ENCODE data around the gene GLIPR1.
"Not testable (repeated sequence)": the region's sequence is repeated elsewhere in the genome, so short reads cannot be mapped to it uniquely, and the experiment has no call there.

Gene GLIPR1

DNA sequence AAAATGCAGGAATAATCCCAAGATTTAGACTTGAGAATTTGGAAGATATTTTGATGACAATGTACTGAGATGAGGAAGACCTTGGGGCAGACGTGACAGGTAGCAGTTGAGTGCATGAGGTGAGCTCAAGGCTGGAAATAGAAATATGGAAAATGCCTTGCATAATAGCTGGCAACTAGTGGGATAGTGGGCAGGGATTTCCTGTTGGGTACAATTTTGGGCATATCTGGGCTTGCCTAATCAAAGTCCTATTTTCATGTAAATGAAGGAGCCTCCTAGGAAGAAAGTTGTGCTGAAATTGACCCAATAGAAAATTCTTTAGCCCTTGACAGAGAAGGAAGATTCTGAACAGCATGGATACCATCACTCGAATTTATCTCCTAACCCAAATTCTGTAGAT is 6.4 kb upstream of the GLIPR1 start:
- no peak for DNase-seq (ENCODE audit: low read depth)

DNA sequence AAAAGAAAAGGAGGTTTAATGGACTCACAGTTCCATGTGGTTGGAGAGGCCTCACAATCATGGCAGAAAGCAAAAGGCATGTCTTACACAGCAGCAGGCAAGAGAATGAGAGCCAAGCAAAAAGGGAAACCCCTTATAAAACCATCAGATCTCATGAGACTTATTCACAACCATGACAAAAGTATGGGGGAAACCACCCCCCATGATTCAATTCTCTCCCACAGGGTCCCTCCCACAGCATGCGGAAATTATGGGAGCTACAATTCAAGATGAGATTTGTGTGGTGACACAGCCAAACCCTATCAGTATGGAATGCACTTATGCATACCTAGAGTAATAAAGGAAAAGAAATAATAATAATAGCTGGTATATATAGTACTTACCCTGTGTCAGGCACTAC is 4.5 kb upstream of the GLIPR1 start:
- no peak for DNase-seq (ENCODE audit: low read depth)

DNA sequence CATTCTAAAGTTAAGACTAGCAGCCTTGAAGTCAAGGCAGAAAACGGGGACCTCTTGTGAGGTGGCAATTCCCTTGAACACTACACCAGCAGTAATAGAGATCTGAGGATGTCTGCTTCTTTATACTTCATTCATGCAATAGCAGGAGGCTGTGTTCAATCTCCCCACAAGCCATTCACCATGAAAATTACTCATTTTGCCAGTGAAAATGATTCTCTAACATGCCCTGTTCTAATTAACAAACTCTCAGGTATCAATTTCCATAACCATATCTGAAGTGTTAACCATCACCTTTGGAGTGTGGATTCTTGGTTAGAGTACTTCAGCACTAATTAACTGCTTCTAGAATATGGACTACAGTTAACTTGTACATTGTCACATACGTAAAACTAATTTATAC is 3.4 kb upstream of the GLIPR1 start:
- DNase-seq (ENCODE audit: low read depth): no peak

DNA sequence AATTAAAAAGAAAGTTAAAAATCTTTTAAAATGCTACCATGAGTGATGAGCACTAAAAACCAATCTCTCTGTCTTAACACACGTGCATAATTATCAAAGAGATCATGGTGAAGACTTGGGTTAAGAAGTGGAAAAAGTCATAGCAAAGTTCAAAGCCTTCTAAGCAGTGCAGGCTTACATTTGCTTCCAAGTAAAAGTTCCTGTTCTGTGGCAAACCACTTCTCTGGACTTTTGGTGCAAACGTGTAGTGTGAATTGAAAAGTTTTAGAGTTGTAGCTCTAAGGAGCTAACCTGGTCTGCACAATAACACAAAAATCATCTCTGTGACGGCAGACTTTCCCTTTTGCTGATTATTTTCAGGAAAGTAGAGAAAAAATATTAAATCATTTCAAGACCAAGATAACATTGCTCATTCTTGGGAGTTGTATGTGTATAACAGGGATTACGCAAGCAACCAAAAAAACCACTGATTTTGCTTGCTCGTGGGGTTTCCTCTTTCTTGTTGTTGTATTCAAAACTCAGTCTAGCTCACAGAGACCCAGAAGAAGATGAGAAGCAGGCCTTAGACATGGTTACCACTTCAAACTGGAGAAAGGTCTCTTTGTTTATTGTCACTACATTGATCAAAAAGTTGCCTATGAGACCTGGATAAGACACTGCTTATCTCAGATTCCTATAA is 2.3 kb upstream of the GLIPR1 start:
- no peak for DNase-seq (ENCODE audit: low read depth)

DNA sequence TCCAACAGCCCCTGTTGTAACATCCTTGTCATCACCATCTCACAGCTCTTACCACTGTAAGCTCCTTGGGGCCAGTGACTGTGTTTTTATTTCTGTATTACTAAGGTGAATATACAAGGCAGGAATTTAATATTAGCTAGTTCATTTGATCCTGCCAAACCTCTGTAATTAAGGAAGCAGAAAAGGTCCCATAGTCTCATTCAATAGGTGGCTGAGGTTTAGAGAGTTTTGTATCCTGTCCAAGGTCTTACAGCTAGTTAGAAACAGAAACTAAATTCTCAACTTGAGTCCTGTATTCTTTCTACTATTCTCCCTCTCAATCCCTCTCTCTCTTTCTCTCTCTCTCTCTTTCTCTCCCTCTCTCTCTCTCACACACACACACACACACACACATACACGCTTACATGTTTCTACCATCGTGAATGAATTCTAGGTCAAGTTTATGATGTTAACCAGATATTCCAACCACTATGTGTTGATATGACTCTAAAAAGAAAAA is 543 bp upstream of the GLIPR1 start:
- DNase-seq (ENCODE audit: low read depth): no peak

DNA sequence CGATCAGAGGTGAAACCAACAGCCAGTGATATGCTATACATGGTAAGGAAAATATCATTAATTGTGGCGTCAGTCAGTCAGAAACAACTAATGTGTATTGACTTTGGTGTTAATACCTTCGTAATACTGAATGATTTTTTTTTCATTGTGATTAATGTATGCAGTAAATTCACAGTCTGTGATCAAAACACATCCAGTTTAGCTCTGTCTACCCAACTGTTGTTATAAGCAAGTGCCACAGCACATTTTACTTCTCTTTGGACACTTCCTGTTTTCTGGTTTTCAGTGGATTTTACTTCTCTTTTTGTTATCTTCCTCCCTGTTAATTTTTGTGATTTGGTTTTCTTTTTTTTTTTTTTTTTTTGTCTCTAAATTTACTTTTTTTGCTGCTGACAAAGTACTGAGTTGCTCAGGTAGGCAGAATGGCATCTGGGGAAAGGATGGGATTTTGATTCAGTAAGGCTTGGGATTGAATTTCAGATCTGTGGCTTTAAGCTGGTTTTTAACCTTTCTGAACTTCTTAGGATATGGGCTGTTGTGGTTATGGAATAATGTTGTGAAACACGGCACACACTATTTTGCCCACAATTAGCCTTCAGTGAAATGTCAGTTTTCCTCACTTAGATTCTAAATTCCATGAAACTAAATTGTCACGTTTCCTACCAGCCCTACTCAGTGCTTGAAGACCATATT is 604 bp downstream of the GLIPR1 start:
- no peak for DNase-seq (ENCODE audit: low read depth)

DNA sequence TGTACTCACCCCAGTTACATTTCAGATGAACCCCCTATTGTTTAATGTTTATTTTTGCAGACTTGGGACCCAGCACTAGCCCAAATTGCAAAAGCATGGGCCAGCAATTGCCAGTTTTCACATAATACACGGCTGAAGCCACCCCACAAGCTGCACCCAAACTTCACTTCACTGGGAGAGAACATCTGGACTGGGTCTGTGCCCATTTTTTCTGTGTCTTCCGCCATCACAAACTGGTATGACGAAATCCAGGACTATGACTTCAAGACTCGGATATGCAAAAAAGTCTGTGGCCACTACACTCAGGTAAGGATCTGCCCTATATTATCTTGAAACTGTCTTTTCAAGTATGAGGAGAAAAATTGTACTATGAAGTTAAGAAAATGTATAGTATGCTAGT is 1.2 kb downstream of the GLIPR1 start:
- no peak for DNase-seq (ENCODE audit: low read depth)

DNA sequence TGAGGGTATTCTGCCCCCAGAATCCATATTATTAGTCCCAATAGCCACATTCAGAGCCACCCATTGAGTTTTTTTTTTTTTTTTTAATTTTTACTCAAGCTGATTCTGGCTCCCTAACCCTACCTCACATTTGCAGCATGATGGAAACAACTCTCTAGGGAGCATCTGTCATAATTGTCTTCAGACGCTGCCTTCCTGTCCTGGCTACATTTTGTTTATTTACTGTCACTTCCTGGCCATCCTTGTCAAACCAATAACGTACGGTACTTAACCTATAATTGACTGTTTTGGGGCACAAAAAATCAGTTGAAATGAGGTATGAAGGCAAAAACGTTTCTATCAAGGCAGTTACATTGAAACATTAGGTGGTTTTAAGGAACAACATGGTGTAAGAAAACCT is 2.1 kb downstream of the GLIPR1 start:
- no peak for DNase-seq (ENCODE audit: low read depth)

DNA sequence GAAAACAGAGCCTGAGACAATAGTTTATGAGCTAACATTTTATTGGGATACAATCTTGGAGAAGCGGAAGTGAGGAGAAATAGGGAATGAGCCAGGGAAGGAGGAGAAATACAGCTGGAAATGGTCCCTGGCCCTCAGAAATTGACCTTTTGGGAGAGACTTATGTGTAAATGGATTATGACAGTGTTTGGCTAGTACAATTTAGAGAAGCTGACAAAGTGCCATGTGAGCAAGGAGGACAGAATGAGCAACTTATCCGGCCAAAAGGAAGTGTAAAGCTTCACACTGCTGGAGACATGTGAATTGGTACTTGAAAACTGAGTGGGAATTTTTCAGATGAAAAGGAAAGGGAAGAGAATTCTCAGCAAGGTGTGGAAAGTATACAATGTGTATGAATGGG is 2.9 kb downstream of the GLIPR1 start:
- DNase-seq (ENCODE audit: low read depth): no peak

DNA sequence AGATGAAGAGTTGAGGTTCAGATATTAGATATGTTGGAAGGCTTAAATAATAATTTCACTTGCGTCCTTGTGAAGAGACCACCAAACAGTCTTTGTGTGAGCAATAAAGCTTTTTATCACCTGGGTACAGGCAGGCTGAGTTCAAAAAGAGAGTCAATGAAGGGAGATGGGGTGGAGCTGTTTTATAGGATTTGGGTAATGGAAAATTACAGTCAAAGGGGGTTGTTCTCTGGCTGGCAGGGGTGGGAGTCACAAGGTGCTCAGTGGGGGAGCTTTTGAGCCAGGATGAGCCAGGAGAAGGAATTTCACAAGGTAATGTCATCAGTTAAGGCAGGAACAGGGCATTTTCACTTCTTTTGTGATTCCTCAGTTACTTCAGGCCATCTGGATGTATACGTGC is 3.9 kb downstream of the GLIPR1 start:
- DNase-seq (ENCODE audit: low read depth): not testable (repeated sequence)

DNA sequence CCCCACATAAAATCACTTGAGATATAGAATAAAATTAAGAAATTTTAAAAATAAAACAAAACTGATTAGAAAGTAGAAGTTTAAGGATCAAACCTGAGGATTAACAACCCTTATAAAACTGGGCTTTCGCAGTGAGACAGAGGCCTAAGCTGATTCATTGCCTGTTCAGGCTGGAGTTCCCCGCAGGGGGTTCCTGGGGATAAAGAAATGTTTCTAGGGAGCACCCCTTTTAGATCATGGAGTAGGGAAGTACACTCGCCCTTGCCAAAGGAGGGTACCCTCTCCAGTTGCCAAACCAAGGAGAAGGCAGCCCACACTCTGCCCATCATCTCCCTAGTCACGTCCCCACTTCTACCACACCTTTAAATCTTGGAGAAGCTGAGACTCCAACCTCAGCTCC is 6.8 kb downstream of the GLIPR1 start:
- DNase-seq (ENCODE audit: low read depth): no peak

DNA sequence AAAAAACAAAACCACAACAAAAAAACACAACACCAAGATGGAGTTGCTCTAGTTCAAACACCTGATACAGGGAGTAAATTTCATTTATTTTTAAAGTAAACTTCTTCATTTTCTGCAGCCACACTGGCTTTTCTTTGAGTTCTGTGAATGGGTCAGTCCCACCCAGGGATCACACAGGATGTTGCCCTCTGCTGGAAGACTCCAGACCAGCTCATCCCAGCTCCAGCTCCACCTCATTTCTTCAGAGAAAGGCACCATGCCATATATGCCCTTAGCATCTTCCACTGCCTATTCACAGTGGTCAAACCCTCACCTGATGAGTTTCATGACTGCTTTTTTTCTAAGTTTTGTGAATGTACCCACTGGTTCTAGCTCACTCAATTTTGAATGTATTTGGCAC is 8.0 kb downstream of the GLIPR1 start:
- DNase-seq (ENCODE audit: low read depth): no peak

DNA sequence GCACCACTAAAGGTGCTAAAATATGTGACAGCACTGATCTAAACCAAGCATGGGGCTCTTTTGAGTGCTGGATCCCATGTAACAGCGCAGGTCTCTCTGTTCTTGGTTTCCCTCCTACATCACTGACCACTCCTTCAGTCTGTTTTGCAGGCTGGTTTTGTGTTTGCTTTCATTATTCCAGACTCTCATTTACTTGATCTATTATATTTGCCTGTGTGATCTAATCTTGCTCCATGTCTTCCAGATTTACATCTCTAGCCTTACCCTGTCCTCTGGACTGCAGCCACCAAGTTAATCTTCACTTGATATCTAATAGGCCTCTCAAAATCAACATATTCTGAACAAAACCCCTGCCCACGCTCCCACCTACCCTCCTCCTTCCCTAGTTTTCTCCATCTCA is 8.6 kb downstream of the GLIPR1 start:
- no peak for DNase-seq (ENCODE audit: low read depth)

DNA sequence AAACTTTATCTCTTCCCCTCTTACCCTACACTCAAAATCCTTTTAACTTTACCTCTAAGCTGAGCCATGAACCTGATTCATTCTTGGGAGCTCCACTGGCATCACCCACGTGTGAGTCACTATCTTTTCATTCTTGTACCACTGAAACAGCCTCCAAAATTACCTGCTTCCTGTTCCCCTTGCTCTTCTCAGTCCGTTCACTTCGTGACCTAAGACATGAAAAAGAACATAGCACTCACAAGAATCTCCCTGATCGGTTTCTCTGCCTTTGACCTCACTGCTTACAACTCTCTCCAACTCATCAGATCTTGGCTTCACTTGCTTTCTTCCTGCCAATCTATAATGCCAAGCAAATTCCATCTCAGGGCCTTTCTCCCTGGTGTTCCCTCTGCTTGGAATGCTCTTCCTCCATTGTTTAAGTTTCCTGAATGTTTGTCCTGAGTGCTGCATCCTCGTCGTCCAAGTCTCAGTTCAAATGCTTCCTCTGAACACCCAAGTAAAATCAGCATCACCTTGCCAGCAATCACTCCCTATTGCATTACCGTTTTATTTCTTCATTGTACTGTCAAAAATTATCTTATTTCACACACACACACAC is 9.2 kb downstream of the GLIPR1 start:
- DNase-seq (ENCODE audit: low read depth): no peak

DNA sequence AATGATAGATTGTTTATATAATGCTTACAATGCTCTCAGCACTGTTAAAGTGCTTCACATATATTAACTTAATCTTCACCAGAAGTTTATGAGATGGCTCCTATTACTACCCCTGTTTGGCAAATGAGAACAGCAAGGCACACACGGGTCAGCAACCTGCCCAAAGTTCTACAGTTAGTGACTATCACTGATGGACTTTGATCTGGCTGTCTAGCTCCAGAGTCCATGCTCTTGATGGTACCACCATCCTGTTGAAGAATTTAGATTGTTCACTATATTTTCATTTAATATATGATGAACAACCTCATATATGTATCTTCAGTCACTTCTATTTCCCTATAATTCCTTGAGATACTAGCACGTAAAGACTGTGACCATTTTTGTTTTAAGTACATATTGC is 10.6 kb downstream of the GLIPR1 start:
- no peak for DNase-seq (ENCODE audit: low read depth)

DNA sequence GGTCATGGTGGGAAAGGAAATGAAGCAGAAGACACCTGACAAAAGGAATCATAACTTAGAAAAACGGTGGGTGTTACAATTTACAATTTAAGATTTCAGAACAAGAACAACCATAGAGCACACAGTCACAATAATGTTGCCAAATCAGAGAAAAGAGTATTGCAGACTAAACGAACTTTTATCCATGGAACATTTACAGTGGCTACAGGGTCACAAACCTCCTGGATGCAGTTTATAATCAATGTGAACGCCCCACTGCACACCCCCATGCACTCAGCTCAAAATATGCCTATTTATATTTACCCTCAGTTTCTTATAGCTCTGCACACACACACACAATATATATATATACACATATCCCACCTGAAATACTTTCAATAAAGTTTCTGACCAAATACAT is 22.9 kb downstream of the GLIPR1 start:
- DNase-seq (ENCODE audit: low read depth): no peak

DNA sequence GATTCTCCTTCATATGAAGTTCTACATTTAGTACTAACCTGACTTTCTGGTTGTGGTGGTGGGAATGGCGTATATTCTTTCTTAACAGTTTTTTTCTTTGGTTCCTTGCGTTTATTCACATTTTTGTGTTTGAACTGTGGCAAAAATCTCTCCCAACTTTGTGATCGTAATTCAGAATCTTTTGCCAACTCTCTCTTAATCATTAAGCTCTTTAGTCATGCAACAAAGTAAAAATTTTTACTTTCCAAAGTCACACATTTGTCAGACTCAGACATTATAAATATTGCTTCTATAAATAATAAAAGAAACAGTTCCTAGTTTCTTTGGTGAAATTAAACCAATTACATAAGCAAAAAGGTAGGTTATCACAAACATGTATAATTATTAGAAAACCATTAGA is 23.3 kb downstream of the GLIPR1 start:
- no peak for DNase-seq (ENCODE audit: low read depth)

DNA sequence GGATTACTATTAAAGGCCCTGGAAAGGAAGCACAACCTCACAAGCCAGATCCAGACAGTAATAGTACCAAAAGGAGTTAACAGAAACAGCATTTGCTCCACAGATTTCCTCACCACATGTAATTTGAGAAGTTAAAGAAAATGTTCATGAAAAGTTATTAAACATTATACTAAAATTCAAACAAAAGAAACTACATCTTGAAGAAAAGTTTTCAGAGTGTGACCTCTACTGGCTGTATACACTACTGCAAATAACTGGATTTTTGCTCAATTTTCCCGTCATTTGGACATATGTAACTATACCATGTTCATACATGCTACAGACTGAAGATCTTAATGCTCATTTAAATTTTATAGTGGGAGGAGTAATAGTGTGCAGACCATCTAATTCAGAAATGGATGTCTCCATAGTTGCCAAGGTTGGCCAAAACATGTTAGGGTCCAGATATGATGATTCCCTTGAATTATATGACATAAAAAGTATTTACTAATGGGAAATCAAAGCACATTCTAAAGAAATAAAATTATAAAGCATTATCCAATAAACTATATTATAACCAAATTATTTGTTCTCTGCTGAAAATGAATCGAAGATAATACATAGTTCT is 25.3 kb downstream of the GLIPR1 start:
- no peak for DNase-seq (ENCODE audit: low read depth)

DNA sequence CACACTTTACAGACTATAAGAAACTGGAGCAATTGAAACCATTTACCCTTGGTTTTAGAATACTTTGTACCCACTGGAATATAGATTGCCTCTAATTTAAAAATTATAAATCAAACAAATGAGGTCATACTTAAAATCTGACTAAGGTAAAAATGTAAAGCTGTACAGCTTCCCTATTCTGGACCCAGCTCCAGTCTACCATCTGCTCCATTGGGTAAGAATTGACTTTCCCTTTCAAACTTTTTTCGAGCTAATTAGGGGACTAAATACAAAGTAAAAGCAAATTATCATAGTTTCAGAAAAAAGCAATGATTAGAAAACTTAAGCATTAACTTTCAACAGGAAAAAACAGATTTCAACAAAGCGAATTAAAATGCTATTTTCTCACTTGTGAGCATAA is 26.5 kb downstream of the GLIPR1 start:
- DNase-seq (ENCODE audit: low read depth): no peak

DNA sequence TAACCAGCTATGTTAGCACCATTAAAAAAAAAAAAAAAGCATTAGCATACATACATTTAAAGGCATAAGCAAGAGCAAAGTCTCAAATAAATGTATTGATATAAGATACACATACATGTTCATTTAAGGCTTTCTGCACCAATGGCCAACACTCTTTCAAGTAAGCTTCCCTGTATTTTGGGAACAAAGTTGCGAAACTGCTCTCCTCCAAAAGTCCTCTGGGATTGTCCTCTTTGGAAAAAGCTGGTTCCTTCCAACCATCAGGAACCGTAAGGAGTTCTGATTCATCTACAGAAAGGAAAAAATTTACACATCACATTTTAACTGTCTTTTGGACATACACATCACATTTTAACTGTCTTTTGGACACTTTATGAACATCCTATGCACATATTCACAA is 27.6 kb downstream of the GLIPR1 start:
- DNase-seq (ENCODE audit: low read depth): no peak

DNA sequence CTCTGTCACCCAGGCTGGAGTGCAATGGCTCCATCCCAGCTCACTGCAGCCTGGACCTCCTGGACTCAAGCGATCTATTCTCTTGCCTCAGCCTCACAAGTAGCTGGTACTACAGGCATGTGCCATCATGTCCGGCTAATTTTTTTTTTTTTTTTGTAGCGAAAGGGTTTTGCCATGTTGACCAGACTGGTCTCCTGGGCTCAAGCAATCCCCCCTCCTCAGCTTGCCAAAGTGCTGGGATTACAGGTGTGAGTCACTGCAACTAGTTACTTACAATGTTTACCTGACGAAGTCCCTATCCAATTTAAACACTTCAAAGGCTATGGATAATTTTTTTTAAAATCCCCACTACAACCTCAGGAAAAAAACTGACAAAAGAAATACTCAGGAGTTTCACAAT is 29.1 kb downstream of the GLIPR1 start:
- no peak for DNase-seq (ENCODE audit: low read depth)

DNA sequence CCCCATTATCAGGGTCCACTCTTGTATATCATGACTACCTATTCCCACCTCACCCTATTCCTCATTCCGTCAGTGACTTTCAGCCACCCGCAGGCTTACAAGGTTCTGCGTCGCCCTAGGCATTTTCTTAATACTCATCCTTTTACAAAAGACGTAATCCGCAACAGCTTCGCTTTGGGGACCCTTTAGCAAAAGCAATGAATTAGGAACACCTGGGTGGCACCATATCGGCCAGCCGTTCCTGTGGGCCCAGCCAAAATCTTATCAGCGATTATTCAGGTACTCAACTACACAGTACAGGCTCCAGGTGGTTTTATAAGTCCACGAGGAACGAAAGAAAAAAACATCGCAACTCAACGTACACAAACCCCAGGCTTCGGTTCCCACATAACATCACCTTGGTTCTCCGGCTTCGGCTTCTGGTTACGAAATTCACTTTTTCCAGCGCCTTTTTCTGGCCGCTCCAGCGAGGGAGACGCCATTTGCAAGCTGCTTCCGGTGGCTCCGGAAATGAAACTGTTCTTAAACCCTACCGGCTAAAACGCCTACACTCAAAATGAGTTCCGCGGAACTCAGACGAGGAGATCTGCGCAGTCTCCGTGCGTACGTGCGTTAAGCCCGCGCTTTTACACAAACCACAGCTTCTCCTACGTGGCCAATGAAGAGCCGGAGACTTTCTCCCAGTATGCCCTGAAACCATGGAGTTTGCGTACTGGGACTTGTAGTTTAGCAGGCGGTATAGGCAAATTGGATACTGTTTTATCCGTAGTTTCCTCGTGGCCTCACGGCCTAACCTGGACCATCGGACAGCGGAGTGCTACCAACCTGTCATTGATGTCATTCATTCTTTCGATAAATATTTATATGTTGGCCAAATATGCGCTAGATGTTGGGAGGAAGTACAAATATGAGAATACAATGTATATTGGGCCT is 30.8 kb downstream of the GLIPR1 start, which contains the start of gene KRR1:
TSS of gene KRR1 (minus strand) at position 494 of the 933 bp plus-strand sequence. CDS start at position 482, 12 bp downstream.
- DNase-seq (ENCODE audit: low read depth): peak; percentile 89

Measured in activated T-cell treated with anti-CD3 and anti-CD28 coated beads for 24 hours (primary cell).